Neuronal stem cell (in vitro differentiated cells): ENCODE results near the gene RBM24.

ENCODE experiments used
- DNase-seq: peaks from one replicate; pipeline ENCODE4 v3.0.0-alpha.2; 2013; ENCODE audit warnings: low spot score
- H2AFZ ChIP-seq: one replicate; pipeline ENCODE4 v1.6.1; 2013; ENCODE audit warnings: mild to moderate bottlenecking, low read length, inconsistent platforms
- H2AK5ac ChIP-seq: 2 replicates; pipeline ENCODE4 v1.6.1; 2013; ENCODE audit warnings: low read depth, mild to moderate bottlenecking, inconsistent platforms, low read length, moderate library complexity, mixed read lengths
- H2BK120ac ChIP-seq: 2 replicates; pipeline ENCODE4 v1.6.1; 2013; ENCODE audit warnings: low read depth, mild to moderate bottlenecking, inconsistent platforms, low read length, moderate library complexity, mixed read lengths
- H2BK12ac ChIP-seq: one replicate; pipeline ENCODE4 v1.6.1; 2013; ENCODE audit warnings: low read length, inconsistent platforms
- H2BK15ac ChIP-seq: 2 replicates; pipeline ENCODE4 v1.6.1; 2013; ENCODE audit warnings: mild to moderate bottlenecking, low read length, inconsistent platforms, mixed read lengths
- H2BK5ac ChIP-seq: one replicate; pipeline ENCODE4 v1.6.1; 2013; ENCODE audit warnings: inconsistent platforms, mild to moderate bottlenecking, low read length, moderate library complexity
- H3K14ac ChIP-seq: one replicate; pipeline ENCODE4 v1.6.1; 2013; ENCODE audit warnings: low read length, inconsistent platforms
- H3K18ac ChIP-seq: 2 replicates; pipeline ENCODE4 v1.6.1; 2013; ENCODE audit warnings: low read length, inconsistent platforms
- H3K23ac ChIP-seq: 2 replicates; pipeline ENCODE4 v1.6.1; 2013; ENCODE audit warnings: low read depth, mild to moderate bottlenecking, mixed read lengths, low read length, inconsistent platforms; ENCODE audit not compliant: poor library complexity
- H3K27ac ChIP-seq: replicated peaks from 3 replicates; pipeline ENCODE4 v1.5.1; 2013; ENCODE audit warnings: low read length, inconsistent platforms
- H3K27me3 ChIP-seq, 3 experiments: 2 replicates each; pipeline ENCODE4 v1.6.1; 2013; ENCODE audit warnings: low read length in 3 of 3, mild to moderate bottlenecking in 2 of 3, inconsistent platforms in 1 of 3, low read depth in 1 of 3, mixed read lengths in 1 of 3, moderate library complexity in 1 of 3; ENCODE audit not compliant: control insufficient read depth in 3 of 3, insufficient read depth in 3 of 3
- H3K36me3 ChIP-seq, 2 donors: replicated peaks in 1 of 2; 2 replicates each; pipeline ENCODE4 v1.6.1; 2013; ENCODE audit warnings: low read length in 2 of 2; ENCODE audit not compliant: control insufficient read depth in 2 of 2, insufficient read depth in 2 of 2
- H3K4ac ChIP-seq: 2 replicates; pipeline ENCODE4 v1.6.1; 2013; ENCODE audit warnings: inconsistent platforms, mild to moderate bottlenecking, low read length, moderate library complexity
- H3K4me1 ChIP-seq, 2 donors: 1 replicate in 1 of 2; 2 replicates in 1 of 2; pipeline ENCODE4 v1.6.1; 2013; ENCODE audit warnings: low read length in 2 of 2, low read depth in 1 of 2; ENCODE audit not compliant: control insufficient read depth in 2 of 2, insufficient read depth in 1 of 2
- H3K4me2 ChIP-seq: one replicate; pipeline ENCODE4 v1.6.1; 2013; ENCODE audit warnings: mild to moderate bottlenecking, low read length, inconsistent platforms; ENCODE audit not compliant: insufficient read depth, poor library complexity, severe bottlenecking
- H3K4me3 ChIP-seq, 2 donors: 2 replicates each; pipeline ENCODE4 v1.5.1; 2013; ENCODE audit warnings: low read length in 2 of 2, mild to moderate bottlenecking in 2 of 2, inconsistent platforms in 1 of 2, moderate library complexity in 1 of 2
- H3K79me1 ChIP-seq: one replicate; pipeline ENCODE4 v1.6.1; 2013; ENCODE audit warnings: low read depth, mild to moderate bottlenecking, inconsistent platforms, low read length, moderate library complexity
- H3K9ac ChIP-seq: one replicate; pipeline ENCODE4 v1.6.1; 2013; ENCODE audit warnings: mild to moderate bottlenecking, low read depth, low read length, inconsistent platforms; ENCODE audit not compliant: poor library complexity
- H3K9me3 ChIP-seq, 2 donors: replicated peaks in 1 of 2; 2 replicates each; pipeline versions ENCODE3 to v1.6.1; 2013; ENCODE audit warnings: low read length in 2 of 2, mild to moderate bottlenecking in 2 of 2, inconsistent platforms in 1 of 2, low read depth in 1 of 2, mixed read lengths in 1 of 2, moderate library complexity in 1 of 2; ENCODE audit not compliant: control insufficient read depth in 2 of 2, insufficient read depth in 1 of 2
- H4K8ac ChIP-seq: one replicate; pipeline ENCODE4 v1.6.1; 2013; ENCODE audit warnings: low read depth, mild to moderate bottlenecking, inconsistent platforms, low read length, moderate library complexity
- H4K91ac ChIP-seq: one replicate; pipeline ENCODE4 v1.6.1; 2013; ENCODE audit warnings: low read length, low read depth, mild to moderate bottlenecking, inconsistent platforms; ENCODE audit not compliant: poor library complexity
- WGBS, 2 donors: extraction: QIAGEN DNeasy Blood & Tissue Kit; methylation state at CpG; one replicate each; pipeline ENCODE4 v1.1.7; 2013; ENCODE audit warnings: missing lambda C conversion rate in 2 of 2, mixed read lengths in 1 of 2; ENCODE audit not compliant: insufficient read length in 2 of 2, insufficient replicate concordance in 1 of 2; ENCODE audit errors: extremely low coverage in 2 of 2; 5-methylcytosine and 5-hydroxymethylcytosine counted together

RBM24 gene

GRCh38 chr6:17269840-17270239, 11.3 kb upstream of the RBM24 start:
- H3K27me3 ChIP-seq: no peaks in the 10 kb centered on the region
- H3K4ac ChIP-seq: no peak overlapping the region
- no peak overlapping the region for H2BK15ac ChIP-seq
- no peak overlapping the region for H3K9ac ChIP-seq
- H2BK5ac ChIP-seq: no peak overlapping the region
- H4K91ac ChIP-seq: no peak overlapping the region
- H3K14ac ChIP-seq: no peak overlapping the region
- no peaks in the 10 kb centered on the region for H3K36me3 ChIP-seq
- H3K9me3 ChIP-seq: peaks cover 0 to 2% of the 10 kb centered on the region in 2 donors
- no peak overlapping the region for H4K8ac ChIP-seq
- no peak overlapping the region for H3K23ac ChIP-seq
- no peak overlapping the region for H3K4me2 ChIP-seq
- no peak overlapping the region for H3K18ac ChIP-seq
- H3K4me3 ChIP-seq: no peak overlapping the region
- no peak overlapping the region for H2AFZ ChIP-seq
- no peaks in the 10 kb centered on the region for H3K4me1 ChIP-seq
- H2BK12ac ChIP-seq: no peak overlapping the region
- no peak overlapping the region for H3K27ac ChIP-seq
- H2BK120ac ChIP-seq: no peak overlapping the region
- H2AK5ac ChIP-seq: no peak overlapping the region
- WGBS, 2 donors: no CpG with 5 or more reads among the region's 3 CpGs
- no peaks in the 10 kb centered on the region for H3K79me1 ChIP-seq
- DNase-seq: no peak

GRCh38 chr6:17271628-17272027, 9.5 kb upstream of the RBM24 start:
- H3K9ac ChIP-seq: no peak overlapping the region
- no CpG with 5 or more reads among the region's 3 CpGs for WGBS, 2 donors

GRCh38 chr6:17276766-17277165, 4.4 kb upstream of the RBM24 start:
- Histone ChIP-seq H4K8ac (no peak overlapping the region), H3K27ac (no peak overlapping the region), H2BK15ac (no peak overlapping the region), H3K14ac (no peak overlapping the region), H3K27me3 (peaks cover 0 to 41% (median 4%) of the 10 kb centered on the region in 3 experiments), H3K79me1 (peaks cover 3% of the 10 kb centered on the region), H3K4me1 (peaks cover 0 to 1% of the 10 kb centered on the region in 2 donors), H3K23ac (no peak overlapping the region), H2BK120ac (no peak overlapping the region), H3K9me3 (no peaks in the 10 kb centered on the region), H3K4ac (no peak overlapping the region), H3K9ac (no peak overlapping the region), H2BK5ac (no peak overlapping the region), H3K4me3 (no peak overlapping the region), H2BK12ac (no peak overlapping the region), H3K18ac (no peak overlapping the region), H4K91ac (no peak overlapping the region), H2AK5ac (no peak overlapping the region), H3K4me2 (no peak overlapping the region), H3K36me3 (no peaks in the 10 kb centered on the region), H2AFZ (no peak overlapping the region)
- no peak for DNase-seq
- WGBS, 2 donors: no CpG with 5 or more reads among the region's 3 CpGs

More at GRCh38 chr6:17271628-17272027, 9.5 kb upstream of the RBM24 start:
- Histone ChIP-seq H3K4me2 (no peak overlapping the region), H3K27ac (no peak overlapping the region), H3K4ac (no peak overlapping the region), H3K27me3 (no peaks in the 10 kb centered on the region), H4K91ac (no peak overlapping the region), H4K8ac (no peak overlapping the region), H3K14ac (no peak overlapping the region), H3K4me1 (no peaks in the 10 kb centered on the region), H2BK120ac (no peak overlapping the region), H3K79me1 (no peaks in the 10 kb centered on the region), H3K9me3 (no peaks in the 10 kb centered on the region), H2BK12ac (no peak overlapping the region), H2AFZ (no peak overlapping the region), H2BK15ac (no peak overlapping the region), H2BK5ac (no peak overlapping the region), H3K4me3 (no peak overlapping the region), H3K23ac (no peak overlapping the region), H2AK5ac (no peak overlapping the region), H3K18ac (no peak overlapping the region), H3K36me3 (no peaks in the 10 kb centered on the region)
- no peak for DNase-seq

- no peak overlapping the region for H3K4ac ChIP-seq
- no peak overlapping the region for H3K23ac ChIP-seq
- H2BK15ac ChIP-seq: no peak overlapping the region
- H3K4me3 ChIP-seq: no peak overlapping the region
- no peak for DNase-seq
- no peaks in the 10 kb centered on the region for H3K9me3 ChIP-seq
- no peak overlapping the region for H3K18ac ChIP-seq
- H2BK5ac ChIP-seq: no peak overlapping the region
- no peak overlapping the region for H2AK5ac ChIP-seq
- H4K8ac ChIP-seq: no peak overlapping the region
- H2AFZ ChIP-seq: no peak overlapping the region
- H3K27ac ChIP-seq: no peak overlapping the region
- no peak overlapping the region for H3K14ac ChIP-seq
- peaks cover 0 to 1% of the 10 kb centered on the region in 2 donors for H3K4me1 ChIP-seq
- H2BK12ac ChIP-seq: no peak overlapping the region
- peaks cover 0 to 45% (median 4%) of the 10 kb centered on the region in 3 experiments for H3K27me3 ChIP-seq
- no peak overlapping the region for H2BK120ac ChIP-seq
- WGBS, 2 donors: no CpG with 5 or more reads among the region's 2 CpGs
- no peak overlapping the region for H3K4me2 ChIP-seq
- peaks cover 3% of the 10 kb centered on the region for H3K79me1 ChIP-seq
- H4K91ac ChIP-seq: no peak overlapping the region
- H3K9ac ChIP-seq: no peak overlapping the region
- H3K36me3 ChIP-seq: no peaks in the 10 kb centered on the region
Measured at GRCh38 chr6:17277256-17277655, 3.9 kb upstream of the RBM24 start.
